Cerebellar cortex (tissue), 1 donor: Measurements from ENCODE around the gene BCL2L11.
A peak's percentile ranks its signal among the peaks of the same experiment; 100 is the strongest.

Experiments used
- DNase-seq: peaks from one replicate; pipeline ENCODE4 v3.0.0-alpha.2; 2015; ENCODE audit warnings: low spot score

Gene BCL2L11

DNA sequence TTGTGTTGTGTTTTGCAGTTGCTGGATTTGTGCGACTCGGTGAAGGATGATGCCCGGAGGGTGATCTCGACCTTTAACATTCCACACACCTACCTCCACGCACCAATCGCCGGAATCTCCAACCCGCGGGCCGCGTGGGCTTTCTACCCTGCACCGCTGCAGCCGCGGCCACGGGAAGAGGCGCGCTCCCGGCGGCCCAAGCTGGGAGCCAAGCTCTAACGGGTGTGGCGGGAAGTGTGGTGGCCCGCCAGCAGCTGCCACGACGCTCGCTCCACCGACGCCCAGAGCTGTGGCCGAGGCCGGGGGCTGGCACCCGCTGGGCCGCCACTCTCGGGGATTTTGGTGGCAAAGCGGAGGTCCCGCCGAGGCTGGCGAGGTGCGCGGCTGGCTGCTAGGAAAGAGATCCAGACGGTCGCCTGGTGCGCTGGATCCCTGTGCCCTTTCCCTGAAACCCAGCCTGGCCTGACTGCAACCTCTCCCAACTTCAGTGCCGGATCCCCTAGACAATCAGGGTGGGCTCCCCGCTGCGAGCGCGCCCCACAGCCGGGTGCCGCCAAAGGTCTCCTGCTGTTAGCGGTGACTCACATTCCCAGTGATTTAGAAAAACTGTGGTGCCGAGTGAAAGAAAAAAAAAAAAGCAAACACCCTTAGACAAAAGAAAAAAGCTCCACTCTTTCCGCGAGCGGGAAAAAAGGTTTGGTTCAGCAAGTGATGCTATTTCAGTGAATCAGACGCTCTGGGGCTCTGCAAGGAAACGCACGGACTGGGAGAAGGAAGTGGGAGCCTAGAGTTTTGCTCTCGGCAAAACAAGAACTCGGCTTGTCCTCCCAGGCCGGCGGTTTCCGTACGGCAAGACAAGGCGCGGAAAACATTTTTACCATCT, 2.9 kb upstream of the BCL2L11 start:
- DNase-seq = no peak

DNA sequence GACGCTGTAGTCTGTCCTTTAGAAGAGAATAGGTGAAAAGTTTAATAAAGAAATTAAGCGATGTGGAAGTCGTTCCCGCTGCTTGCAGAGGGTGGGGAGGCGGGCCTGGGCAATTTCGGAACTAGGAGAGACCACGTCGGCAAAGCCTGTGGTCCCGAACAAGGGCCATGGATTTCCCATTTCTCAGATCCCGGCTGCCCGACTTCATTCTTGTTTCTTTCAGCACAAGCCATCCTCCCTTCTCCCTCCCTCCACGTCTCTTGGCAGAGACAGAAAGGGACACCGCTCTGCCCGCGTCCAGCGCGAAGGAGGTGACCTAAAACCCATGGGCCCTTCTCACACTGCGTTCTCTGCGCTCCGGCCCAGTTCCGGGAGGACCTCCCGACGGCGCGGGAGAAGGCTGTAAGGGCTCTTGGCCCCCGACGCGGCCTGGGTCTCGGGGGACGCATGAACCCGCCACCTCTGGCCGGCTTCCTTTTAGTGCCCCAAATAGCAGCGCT, 2.2 kb upstream of the BCL2L11 start:
- no peak for DNase-seq

DNA sequence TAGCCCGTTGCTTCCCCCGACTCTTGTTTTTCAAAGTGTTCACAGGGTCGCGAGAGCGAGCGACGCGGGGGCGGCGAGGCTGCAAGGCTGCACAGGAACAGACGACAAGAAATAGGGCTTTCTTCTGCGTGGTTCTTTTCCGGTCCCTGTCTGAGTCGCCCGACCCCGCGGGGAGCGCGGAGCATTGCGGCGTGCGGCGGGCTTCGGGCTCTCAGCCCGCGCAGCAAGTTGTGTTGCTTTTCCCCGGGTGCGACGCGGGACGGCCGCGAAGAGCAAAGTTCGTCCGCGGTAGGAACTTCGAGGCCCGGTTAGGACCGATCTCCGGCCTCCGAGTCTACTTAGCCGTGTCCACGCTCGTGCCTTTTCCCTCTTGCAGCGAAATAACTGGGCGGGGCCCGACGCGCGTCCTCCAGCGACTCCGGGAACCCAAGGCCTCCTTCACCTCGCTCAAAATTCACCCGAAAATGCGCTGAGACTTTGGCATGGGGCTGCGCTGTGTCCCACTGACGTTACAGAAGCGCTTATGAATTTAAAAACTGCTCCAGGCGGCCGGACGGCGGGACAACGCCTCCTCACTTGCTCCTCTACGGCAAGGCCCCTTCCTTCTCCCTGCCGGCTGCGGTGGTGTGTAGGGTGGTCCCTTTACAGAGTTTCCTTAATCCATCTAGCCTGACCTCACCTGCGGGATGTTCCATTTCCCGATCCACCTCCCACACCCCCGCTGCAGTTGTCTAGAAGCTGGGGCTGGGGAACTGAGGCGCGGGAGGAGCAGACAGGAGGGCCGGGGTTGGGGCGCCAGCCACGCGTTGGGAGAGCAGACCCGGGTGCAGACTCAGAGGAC, 1.5 kb upstream of the BCL2L11 start:
- no peak for DNase-seq

DNA sequence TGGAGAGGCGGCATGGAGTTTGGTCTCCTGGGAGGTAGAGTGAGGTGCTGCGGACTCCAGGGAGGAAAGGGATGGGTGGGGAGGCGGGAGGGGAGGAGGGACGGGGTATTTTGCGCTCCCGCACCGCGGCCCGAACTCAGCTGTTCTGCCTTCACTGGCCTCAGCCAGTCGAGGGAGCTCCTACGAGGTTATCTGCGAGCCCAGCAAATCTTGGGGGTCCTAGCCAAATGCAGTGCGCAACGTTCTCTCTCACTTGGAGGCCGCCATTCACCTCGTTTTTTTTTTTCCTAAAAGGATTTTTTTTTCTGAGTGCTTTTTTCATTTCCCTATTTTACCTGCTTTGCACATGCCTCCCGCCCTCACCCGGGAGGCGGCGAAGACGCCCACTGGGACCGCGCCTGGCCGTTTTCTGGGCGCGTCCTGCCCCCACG, 877 bp upstream of the BCL2L11 start:
- DNase-seq = no peak

GRCh38 chr2:111121028-111121827, 514 bp downstream of the BCL2L11 start:
- DNase-seq = peak; percentile 21

- peak; percentile 62 for DNase-seq
Observed at GRCh38 chr2:111121828-111122630, 1.3 kb downstream of the BCL2L11 start.

GRCh38 chr2:111122631-111123421, 2.1 kb downstream of the BCL2L11 start:
- DNase-seq = peak; percentile 26

DNA sequence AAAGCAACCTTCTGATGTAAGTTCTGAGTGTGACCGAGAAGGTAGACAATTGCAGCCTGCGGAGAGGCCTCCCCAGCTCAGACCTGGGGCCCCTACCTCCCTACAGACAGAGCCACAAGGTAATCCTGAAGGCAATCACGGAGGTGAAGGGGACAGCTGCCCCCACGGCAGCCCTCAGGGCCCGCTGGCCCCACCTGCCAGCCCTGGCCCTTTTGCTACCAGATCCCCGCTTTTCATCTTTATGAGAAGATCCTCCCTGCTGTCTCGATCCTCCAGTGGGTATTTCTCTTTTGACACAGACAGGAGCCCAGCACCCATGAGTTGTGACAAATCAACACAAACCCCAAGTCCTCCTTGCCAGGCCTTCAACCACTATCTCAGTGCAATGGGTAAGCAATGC, 3.0 kb downstream of the BCL2L11 start:
- DNase-seq = no peak

DNA sequence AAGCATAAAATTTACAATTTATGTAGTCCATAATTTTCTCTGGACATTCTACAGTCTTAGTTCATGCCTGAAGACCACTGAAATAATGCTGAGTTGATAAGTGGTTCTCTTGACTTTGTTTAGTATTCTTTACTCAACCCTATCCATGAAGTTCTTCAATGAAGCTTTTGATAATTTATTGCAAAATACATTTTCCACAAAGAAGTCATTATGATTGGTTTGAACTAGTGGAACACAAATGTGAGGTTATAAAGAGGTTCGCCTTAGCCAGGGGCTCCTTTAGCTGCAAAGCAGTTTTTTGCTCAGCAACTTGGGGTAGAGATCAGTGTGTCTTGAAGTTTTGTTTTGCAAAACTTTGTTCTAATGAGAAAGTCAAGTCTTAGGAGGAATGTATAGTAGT, 5.9 kb downstream of the BCL2L11 start:
- no peak for DNase-seq

- DNase-seq = no peak
Observed at GRCh38 chr2:111127351-111127750, 6.6 kb downstream of the BCL2L11 start.

DNA sequence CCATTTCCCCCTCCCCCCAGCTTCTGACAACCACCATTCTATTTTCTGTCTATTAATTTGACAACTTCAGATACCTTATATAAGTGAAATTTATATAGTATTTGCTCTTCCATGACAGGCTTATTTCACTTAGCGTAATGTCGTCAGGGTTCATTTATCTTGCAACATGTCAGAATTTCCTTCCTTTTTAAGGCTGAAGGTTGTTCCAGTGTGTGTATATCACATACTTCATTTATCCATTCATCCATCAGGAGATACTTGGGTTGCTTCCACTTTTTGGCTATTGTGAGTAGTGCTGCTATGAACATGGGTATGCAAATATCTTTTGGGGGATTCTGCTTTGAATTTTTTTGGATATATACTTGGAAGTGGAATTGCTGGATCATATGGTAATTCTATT, 7.4 kb downstream of the BCL2L11 start:
- no peak for DNase-seq

DNA sequence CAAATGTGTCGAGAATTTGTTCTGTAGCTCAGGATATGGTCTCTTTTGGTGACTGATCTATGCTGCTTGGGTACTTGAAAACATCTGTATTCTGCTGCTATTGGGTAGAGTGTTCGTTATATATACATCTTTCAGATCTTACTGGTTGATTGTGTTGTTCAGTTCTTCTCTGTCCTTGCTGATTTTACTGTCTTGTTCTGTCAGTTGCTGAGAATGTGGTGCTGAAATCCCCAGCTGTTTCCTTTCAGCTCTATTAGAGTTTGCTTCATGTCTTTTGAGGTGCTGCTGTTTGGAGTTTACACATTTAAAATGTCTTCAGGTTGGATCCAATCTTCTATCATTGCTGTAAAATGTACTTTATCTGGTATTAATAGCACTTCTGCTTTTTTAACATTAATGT, 12.9 kb downstream of the BCL2L11 start:
- DNase-seq = no peak

GRCh38 chr2:111134055-111134454, 13.3 kb downstream of the BCL2L11 start:
- DNase-seq = no peak

- no peak for DNase-seq
Observed at GRCh38 chr2:111135237-111135909, 14.7 kb downstream of the BCL2L11 start.

DNA sequence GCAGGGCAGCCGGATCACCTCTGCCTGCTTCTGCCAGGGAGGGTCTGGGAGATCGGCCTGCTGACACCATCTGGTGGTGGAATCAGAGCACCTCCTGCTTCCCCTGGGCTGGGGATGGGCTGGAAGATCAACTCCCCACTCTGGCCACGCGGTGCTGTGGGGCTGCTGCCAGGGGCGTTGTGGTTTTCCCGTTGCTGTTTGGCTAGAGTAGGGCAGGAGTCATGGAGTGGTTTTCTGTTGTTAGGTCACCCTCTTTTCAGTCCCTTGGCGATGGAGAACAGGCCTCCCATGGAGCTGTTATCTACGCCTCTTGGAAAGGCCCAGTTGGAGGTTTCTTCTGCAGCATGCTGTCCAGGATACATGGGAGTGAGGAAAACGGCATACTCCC, 15.2 kb downstream of the BCL2L11 start:
- DNase-seq = no peak

GRCh38 chr2:111138839-111139238, 18.1 kb downstream of the BCL2L11 start:
- DNase-seq = no peak

- DNase-seq = no peak
Observed at GRCh38 chr2:111139637-111140317, 19.1 kb downstream of the BCL2L11 start.

DNA sequence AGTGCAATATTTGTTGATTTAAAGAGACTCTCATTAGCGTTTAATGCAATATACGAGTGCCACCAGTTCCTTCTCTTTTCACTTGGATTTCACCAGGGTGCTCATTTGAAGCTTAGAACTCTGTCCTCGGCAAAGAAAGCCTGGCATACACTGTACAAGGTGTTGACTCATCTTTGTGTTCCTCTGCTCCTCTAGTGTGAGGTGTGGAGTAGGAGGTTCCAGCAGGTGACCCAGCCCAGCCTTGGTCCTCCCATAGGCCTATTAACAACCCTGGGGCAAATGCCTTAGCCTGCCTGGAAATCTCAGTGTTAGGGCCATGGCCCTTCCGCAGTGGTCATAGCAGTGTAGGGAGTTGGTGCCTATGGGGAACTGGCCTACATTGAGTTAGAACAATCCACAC, 20.1 kb downstream of the BCL2L11 start:
- DNase-seq = no peak

GRCh38 chr2:111142101-111142500, 21.4 kb downstream of the BCL2L11 start:
- DNase-seq = no peak
